PC-3 (cell line): ENCODE measurements around the gene LAGE3. TPM values are rescaled to one million over a fixed set of nuclear protein-coding genes. Genes with fewer than 3 reads are reported as not detected.

ENCODE experiments used
- ATAC-seq: fragments of 200-7000 bp; cut with Tn5 transposase; 2 replicates; pipeline ENCODE4 v1.9.1; 2020; ENCODE audit warnings: mild to moderate bottlenecking, moderate library complexity
- BruUV-seq: library from RNA; stranded (reverse); fragments of 400-500 nt; replicated peaks from 2 replicates; lab custom pipeline; 2021; lab: Mats Ljungman, UMichigan
- CTCF ChIA-PET: fragments of 300-600 bp; sonication (Branson Sonifier 250); formaldehyde crosslinking; loops from one replicate; lab custom pipeline; 2022; ENCODE audit warnings: antibody characterized with exemption; lab: Charles Lee
- POLR2A ChIA-PET: fragments of 300-600 bp; sonication (Branson Sonifier 250); formaldehyde crosslinking; loops from one replicate; lab custom pipeline; 2022; ENCODE audit warnings: antibody characterized with exemption; ENCODE audit not compliant: unreplicated experiment; lab: Charles Lee
- DNase-seq: peaks from one replicate; pipeline ENCODE4 v3.0.0-alpha.2; 2015
- H2AFZ ChIP-seq: fragments of 300-600 bp; sonication (generic); 2 replicates; pipeline ENCODE4 v1.6.0; 2016; ENCODE audit warnings: antibody characterized with exemption, low read length
- H3F3A ChIP-seq: fragments of 300-600 bp; sonication (generic); one replicate; pipeline ENCODE4 v1.6.0; 2017; ENCODE audit warnings: antibody characterized with exemption, low read length, control low read depth, mild to moderate bottlenecking; ENCODE audit not compliant: unreplicated experiment
- H3K27ac ChIP-seq: fragments of 300-600 bp; sonication (generic); 2 replicates; pipeline ENCODE4 v1.5.1; 2016; ENCODE audit warnings: mild to moderate bottlenecking, low read length
- H3K27me3 ChIP-seq: fragments of 300-600 bp; sonication (generic); 2 replicates; pipeline ENCODE4 v1.6.1; 2016; ENCODE audit warnings: low read length, mixed read lengths
- H3K36me3 ChIP-seq: fragments of 300-600 bp; sonication (generic); 2 replicates; pipeline ENCODE4 v1.6.1; 2016; ENCODE audit warnings: low read depth, mixed run types, low read length, mixed read lengths
- H3K4me1 ChIP-seq: fragments of 300-600 bp; sonication (generic); 2 replicates; pipeline ENCODE4 v1.5.1; 2016; ENCODE audit warnings: low read length; ENCODE audit not compliant: insufficient read depth
- H3K4me2 ChIP-seq: fragments of 300-600 bp; sonication (generic); 2 replicates; pipeline ENCODE4 v1.6.0; 2016; ENCODE audit warnings: low read length
- H3K4me3 ChIP-seq: fragments of 300-600 bp; sonication (generic); 2 replicates; pipeline ENCODE4 v1.5.1; 2016; ENCODE audit warnings: mild to moderate bottlenecking, low read length, mixed read lengths
- H3K79me2 ChIP-seq: fragments of 300-600 bp; sonication (generic); 2 replicates; pipeline ENCODE4 v1.6.1; 2017; ENCODE audit warnings: low read length, mixed read lengths
- H3K9ac ChIP-seq: fragments of 300-600 bp; sonication (generic); 2 replicates; pipeline ENCODE4 v1.6.0; 2016; ENCODE audit warnings: mild to moderate bottlenecking, low read length
- H3K9me2 ChIP-seq: fragments of 300-600 bp; sonication (generic); replicated peaks from 2 replicates; pipeline ENCODE4 v1.6.1; 2016; ENCODE audit warnings: mixed run types, low read length, mixed read lengths
- H3K9me3 ChIP-seq: fragments of 300-600 bp; sonication (generic); 2 replicates; pipeline ENCODE4 v1.6.1; 2016; ENCODE audit warnings: low read length, mixed read lengths
- H4K20me1 ChIP-seq: fragments of 300-600 bp; sonication (generic); 2 replicates; pipeline ENCODE4 v1.6.1; 2016; ENCODE audit warnings: low read length, mixed read lengths
- CTCF ChIP-seq: fragments of 300-600 bp; sonication (generic); conservative IDR thresholded peaks from 2 replicates; pipeline ENCODE4 v1.5.1; 2017; ENCODE audit warnings: antibody characterized with exemption, low read depth, mild to moderate bottlenecking, low read length
- EZH2 ChIP-seq: fragments of 300-600 bp; sonication (generic); IDR thresholded peaks from one replicate; pipeline ENCODE4 v1.6.1; 2017; ENCODE audit warnings: antibody characterized with exemption, mild to moderate bottlenecking, low read length; ENCODE audit not compliant: unreplicated experiment
- EZH2phosphoT487 ChIP-seq: fragments of 300-600 bp; sonication (generic); IDR thresholded peaks from 2 replicates; pipeline ENCODE4 v1.6.1; 2018; ENCODE audit warnings: mild to moderate bottlenecking, antibody characterized with exemption, low read length, borderline replicate concordance
- intact Hi-C: fragments of 100-400 bp; cut with micrococcal nuclease; formaldehyde crosslinking; loops from 2 replicates; pipeline ENCODE4 v1.9.0; 2023
- total RNA-seq: library from RNA; depleted of rRNA; stranded (reverse); fragments of >200 nt; gene quantifications from 2 replicates; pipeline ENCODE4 v1.2.3, GENCODE V29; 2014

Gene LAGE3
- total RNA-seq, 1 experiment from 2014 or later, result 87.4 TPM

GRCh38 chrX:154441564-154441963 lies 37.5 kb downstream of the LAGE3 start:
- Histone ChIP-seq H3K9me3 (no peaks in the 10 kb centered on the region), H3K4me2 (no peak overlapping the region), H3K4me3 (no peak overlapping the region), H3K36me3 (peaks cover 4% of the 10 kb centered on the region; the same call in 1 of the 2 replicates), H3K27me3 (no peaks in the 10 kb centered on the region), H3K79me2 (peaks cover 56% of the 10 kb centered on the region), H3F3A (no peaks in the 10 kb centered on the region), H3K4me1 (peaks cover 35% of the 10 kb centered on the region), H2AFZ (no peak overlapping the region), H3K9ac (no peak overlapping the region), H4K20me1 (peaks cover 11% of the 10 kb centered on the region), H3K27ac (no peak overlapping the region), H3K9me2 (no peaks in the 10 kb centered on the region)
- POLR2A ChIA-PET, result no interaction called here
- intact Hi-C loops, result loop anchor here (5.0 kb wide), 1 partner anchor 36 kb away; the partner anchor contains the start of gene LAGE3
- DNase-seq (no peak), ATAC-seq (no peak)
- CTCF ChIA-PET, result no interaction called here
- BruUV-seq, result no TSS peak
- TF ChIP-seq EZH2phosphoT487, result no peak
- TF ChIP-seq EZH2, result no peak
- no peak for TF ChIP-seq CTCF

- H3K4me2 ChIP-seq, result no peak overlapping the region
- POLR2A ChIA-PET, result no interaction called here
- CTCF ChIA-PET, result no interaction called here
- DNase-seq (no peak), ATAC-seq (no peak)
- H3K4me1 ChIP-seq, result peaks cover 35% of the 10 kb centered on the region
- no peak overlapping the region for H3K9ac ChIP-seq
- no peak overlapping the region for H3K27ac ChIP-seq
- intact Hi-C loops, result loop anchor here (5.0 kb wide), 1 partner anchor 37 kb away; the partner anchor contains the start of gene LAGE3
- H3K79me2 ChIP-seq, result peaks cover 55% of the 10 kb centered on the region
- H2AFZ ChIP-seq, result no peak overlapping the region
- no peaks in the 10 kb centered on the region for H3K9me3 ChIP-seq
- no TSS peak for BruUV-seq
- H3F3A ChIP-seq, result no peaks in the 10 kb centered on the region
- H4K20me1 ChIP-seq, result peaks cover 11% of the 10 kb centered on the region
- H3K9me2 ChIP-seq, result no peaks in the 10 kb centered on the region
- H3K4me3 ChIP-seq, result no peak overlapping the region
- no peaks in the 10 kb centered on the region for H3K27me3 ChIP-seq
- peaks cover 4% of the 10 kb centered on the region; the same call in 1 of the 2 replicates for H3K36me3 ChIP-seq
- TF ChIP-seq EZH2phosphoT487, result no peak
- no peak for TF ChIP-seq EZH2
- no peak for TF ChIP-seq CTCF
Measured at GRCh38 chrX:154440623-154441357, 38.3 kb downstream of the LAGE3 start.

GRCh38 chrX:154439841-154440240 lies 39.2 kb downstream of the LAGE3 start:
- ATAC-seq (no peak), DNase-seq (no peak)
- Histone ChIP-seq H3K36me3 (peaks cover 4% of the 10 kb centered on the region; the same call in 1 of the 2 replicates), H3K79me2 (peaks cover 45% of the 10 kb centered on the region), H3K4me3 (no peak overlapping the region), H3K9me2 (no peaks in the 10 kb centered on the region), H3K27ac (no peak overlapping the region), H2AFZ (no peak overlapping the region), H3K9me3 (no peaks in the 10 kb centered on the region), H3K4me2 (no peak overlapping the region), H3K4me1 (peaks cover 29% of the 10 kb centered on the region), H3F3A (no peaks in the 10 kb centered on the region), H3K9ac (no peak overlapping the region), H4K20me1 (peaks cover 11% of the 10 kb centered on the region), H3K27me3 (no peaks in the 10 kb centered on the region)
- ChIA-PET CTCF (no interaction called here), POLR2A (no interaction called here)
- intact Hi-C loops, result loop anchor here (5.0 kb wide), 1 partner anchor 37 kb away; the partner anchor contains the start of gene LAGE3
- TF ChIP-seq EZH2phosphoT487 (no peak), CTCF (no peak), EZH2 (no peak)
- BruUV-seq, result no TSS peak
